Measurements from ENCODE around the gene HEATR1. TPM values are rescaled to one million over a fixed set of nuclear protein-coding genes. Genes with fewer than 3 reads are reported as not detected.

The HEATR1 gene
- total and polyA plus RNA-seq, 9 donors, result 5.4 to 51.6 (median 25.0) TPM

DNA sequence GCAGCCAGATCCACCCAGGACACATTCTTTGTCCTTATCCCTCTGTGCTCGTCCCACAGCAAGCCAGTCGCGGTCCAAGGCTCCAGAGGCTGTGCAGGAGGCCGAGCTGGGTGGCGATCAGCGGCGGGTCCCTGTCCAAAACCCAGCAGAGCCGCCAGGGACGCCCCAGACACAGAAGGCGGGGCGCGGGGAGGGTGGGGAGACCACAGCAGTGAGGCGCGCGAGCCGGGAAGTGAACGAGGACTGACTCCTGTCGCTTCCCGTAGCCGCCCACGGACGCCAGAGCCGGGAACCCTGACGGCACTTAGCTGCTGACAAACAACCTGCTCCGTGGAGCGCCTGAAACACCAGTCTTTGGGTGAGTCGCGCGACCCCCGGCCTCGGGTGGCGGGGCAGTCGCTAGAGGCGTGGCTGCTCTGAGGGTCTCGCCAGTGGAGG, 80.6 kb downstream of the HEATR1 start, which contains the start of gene LGALS8:
TSS of gene LGALS8 (plus strand) at position 279 of the 438 bp plus-strand sequence. CDS start 2,089 bp downstream, outside the sequence.
- intact Hi-C loops (cut with DNase I), result loop anchor here in 1 of 4 donors (10.0 kb wide), 1 partner anchor 239 kb away; the partner anchor contains the start of gene ERO1B
- Histone ChIP-seq H3K36me3 (no peaks in the 10 kb centered on the region), H3K4me3 (peak within 1 kb of the TSS; percentile 69), H3K4me1 (ENCODE audit: insufficient read depth) (peaks cover 1% of the 10 kb centered on the region), H3K27ac (peak within 1 kb of the TSS; percentile 80 to 88), H3K27me3 (no peaks in the 10 kb centered on the region), H3K9me3 (no peaks in the 10 kb centered on the region)
- TF ChIP-seq, protein P1, sequence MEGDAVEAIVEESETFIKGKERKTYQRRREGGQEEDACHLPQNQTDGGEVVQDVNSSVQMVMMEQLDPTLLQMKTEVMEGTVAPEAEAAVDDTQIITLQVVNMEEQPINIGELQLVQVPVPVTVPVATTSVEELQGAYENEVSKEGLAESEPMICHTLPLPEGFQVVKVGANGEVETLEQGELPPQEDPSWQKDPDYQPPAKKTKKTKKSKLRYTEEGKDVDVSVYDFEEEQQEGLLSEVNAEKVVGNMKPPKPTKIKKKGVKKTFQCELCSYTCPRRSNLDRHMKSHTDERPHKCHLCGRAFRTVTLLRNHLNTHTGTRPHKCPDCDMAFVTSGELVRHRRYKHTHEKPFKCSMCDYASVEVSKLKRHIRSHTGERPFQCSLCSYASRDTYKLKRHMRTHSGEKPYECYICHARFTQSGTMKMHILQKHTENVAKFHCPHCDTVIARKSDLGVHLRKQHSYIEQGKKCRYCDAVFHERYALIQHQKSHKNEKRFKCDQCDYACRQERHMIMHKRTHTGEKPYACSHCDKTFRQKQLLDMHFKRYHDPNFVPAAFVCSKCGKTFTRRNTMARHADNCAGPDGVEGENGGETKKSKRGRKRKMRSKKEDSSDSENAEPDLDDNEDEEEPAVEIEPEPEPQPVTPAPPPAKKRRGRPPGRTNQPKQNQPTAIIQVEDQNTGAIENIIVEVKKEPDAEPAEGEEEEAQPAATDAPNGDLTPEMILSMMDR (IDR thresholded peaks at IDR 0.05), result no peak
- TF ChIP-seq EP300 (IDR thresholded peaks at IDR 0.05) (peak; percentile 66), POLR2A (IDR thresholded peaks at IDR 0.05) (peak; percentile 47)
- DNase-seq, result peak; percentile 86 to 92 (median 89)
- 1% methylated on average over 33 to 35 of the region's 35 CpGs for WGBS, 3 donors

DNA sequence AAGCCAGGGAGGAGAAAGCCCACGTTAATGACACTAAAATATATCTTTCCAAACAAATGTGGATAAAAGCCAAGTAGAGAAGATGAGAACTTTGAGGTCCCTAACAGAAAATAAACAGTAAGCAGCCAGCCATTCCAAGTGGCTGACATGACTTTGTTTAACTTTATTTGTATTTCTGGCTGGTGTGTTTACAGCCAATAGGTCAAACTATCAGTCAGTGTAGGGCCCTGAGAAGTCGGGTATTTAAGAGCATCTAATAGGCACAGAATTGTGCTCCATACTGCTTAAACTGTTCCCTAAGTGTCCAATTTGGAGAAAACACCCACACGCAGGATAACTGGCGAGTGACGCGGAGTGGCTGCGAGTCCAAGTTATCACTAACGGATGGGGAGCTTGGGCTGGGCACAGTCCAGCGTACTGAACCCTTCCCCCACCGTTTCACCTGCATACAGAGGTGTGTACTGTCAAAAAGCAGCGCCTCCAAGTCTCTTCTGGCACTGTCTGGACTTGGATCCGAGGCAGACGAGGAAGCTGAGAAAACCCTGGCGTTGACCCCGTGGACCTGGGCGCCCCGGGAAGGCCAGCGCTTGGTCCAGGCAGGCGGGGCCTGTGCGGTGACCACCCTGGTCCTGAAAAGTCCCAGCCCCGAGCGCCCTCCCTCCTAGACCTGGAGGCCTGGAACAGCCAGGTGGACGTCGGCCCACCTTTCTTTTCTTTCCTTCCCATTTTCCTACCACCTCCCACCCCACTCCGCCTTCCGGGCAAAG, 81.2 kb downstream of the HEATR1 start:
- Histone ChIP-seq H3K4me1 (ENCODE audit: insufficient read depth) (peaks cover 1% of the 10 kb centered on the region), H3K4me3 (peak overlapping the region; percentile 69), H3K27ac (peak overlapping the region; percentile 80 to 88), H3K27me3 (no peaks in the 10 kb centered on the region), H3K9me3 (no peaks in the 10 kb centered on the region), H3K36me3 (no peaks in the 10 kb centered on the region)
- 3 to 5% (median 4%) methylated on average over 23 to 26 of the region's 26 CpGs for WGBS, 3 donors
- intact Hi-C loops (cut with DNase I), result loop anchor here in 1 of 4 donors (10.0 kb wide), 1 partner anchor 238 kb away; the partner anchor contains the start of gene ERO1B
- DNase-seq, result peak in 4 of 5 donors; percentile 47 to 63 (median 56)
- TF ChIP-seq, protein P1 (IDR thresholded peaks at IDR 0.05), result no peak
- no peak for TF ChIP-seq EP300 (IDR thresholded peaks at IDR 0.05)
- no peak for TF ChIP-seq POLR2A (IDR thresholded peaks at IDR 0.05)

DNA sequence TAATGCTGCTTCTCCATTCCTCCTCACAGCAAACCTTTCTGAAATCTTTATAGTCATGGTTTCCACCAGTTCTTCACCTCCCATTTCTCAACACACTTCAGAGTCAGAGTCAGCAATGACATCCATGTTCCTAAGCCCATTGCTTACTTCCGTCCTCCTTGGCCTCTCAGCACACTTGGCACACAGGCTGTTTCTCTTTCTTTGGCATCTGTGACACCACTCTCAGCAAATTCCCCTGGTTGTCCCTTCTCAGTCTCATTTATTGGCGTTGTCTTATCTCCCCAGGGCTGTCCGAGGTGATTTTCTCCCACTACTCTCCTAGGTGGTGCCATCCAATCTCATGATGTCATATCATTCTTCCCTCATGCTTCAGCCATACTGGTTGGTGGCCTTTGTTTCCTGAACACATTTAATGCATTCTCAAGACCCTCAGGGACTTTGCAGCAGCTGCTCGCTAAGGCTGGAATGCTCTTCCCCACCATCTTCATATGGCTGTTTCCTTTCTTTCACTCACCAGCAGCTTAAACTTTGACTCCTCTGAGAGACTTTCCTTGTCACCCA, 83.8 kb downstream of the HEATR1 start:
- intact Hi-C loops (cut with DNase I), result loop anchor here in 1 of 4 donors (10.0 kb wide), 1 partner anchor 236 kb away; the partner anchor contains the start of gene ERO1B
- Histone ChIP-seq H3K4me3 (no peak overlapping the region), H3K4me1 (ENCODE audit: insufficient read depth) (peaks cover 8% of the 10 kb centered on the region), H3K27me3 (no peaks in the 10 kb centered on the region), H3K9me3 (no peaks in the 10 kb centered on the region), H3K36me3 (no peaks in the 10 kb centered on the region), H3K27ac (no peak overlapping the region)
- WGBS, 3 donors, result 71 to 82% (median 75%) methylated on average over 4 of the region's 4 CpGs
- DNase-seq, result no peak
- TF ChIP-seq POLR2A (IDR thresholded peaks at IDR 0.05), result no peak
- TF ChIP-seq, protein P1 (IDR thresholded peaks at IDR 0.05), result no peak
- no peak for TF ChIP-seq EP300 (IDR thresholded peaks at IDR 0.05)

DNA sequence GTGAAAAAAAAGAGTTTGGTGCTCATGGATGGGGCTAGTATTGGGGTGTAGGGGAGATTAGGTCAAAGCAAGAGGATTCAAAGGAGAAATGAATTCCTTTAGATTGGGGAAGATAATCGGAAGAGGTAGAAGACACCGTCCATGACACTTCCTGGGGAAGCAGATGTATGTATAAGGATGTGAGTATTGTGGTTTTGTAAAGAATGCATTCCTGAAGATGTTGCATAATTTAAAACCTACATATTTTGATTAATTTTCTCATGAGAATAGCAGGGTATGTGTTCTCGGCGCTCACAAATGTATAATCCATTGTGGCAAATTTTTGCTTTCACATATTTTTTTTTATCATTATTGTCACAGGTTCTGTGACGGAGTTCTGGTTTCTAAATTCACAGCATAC, 86.0 kb downstream of the HEATR1 start:
- H3K9me3 ChIP-seq, result no peaks in the 10 kb centered on the region

More for the DNA sequence above, 86.0 kb downstream of the HEATR1 start:
- Histone ChIP-seq H3K27me3 (no peaks in the 10 kb centered on the region), H3K27ac (no peak overlapping the region), H3K36me3 (no peaks in the 10 kb centered on the region), H3K4me3 (no peak overlapping the region), H3K4me1 (ENCODE audit: insufficient read depth) (peaks cover 11% of the 10 kb centered on the region)
- intact Hi-C loops (cut with DNase I), result no loop called here
- 79 to 92% (median 90%) methylated on average over 5 of the region's 5 CpGs for WGBS, 3 donors
- TF ChIP-seq EP300 (IDR thresholded peaks at IDR 0.05) (no peak), POLR2A (IDR thresholded peaks at IDR 0.05) (no peak)
- TF ChIP-seq, protein P1 (IDR thresholded peaks at IDR 0.05), result no peak
- no peak for DNase-seq

Measured in ovary (tissue), 9 donors.